GM21390 (cell line): ENCODE measurements around the gene TMPO.
"Not testable (repeated sequence)": the region's sequence is repeated elsewhere in the genome, so short reads cannot be mapped to it uniquely, and the experiment has no call there.

Source experiments
- ATAC-seq: cut with Tn5 transposase; IDR thresholded peaks from one replicate; pipeline ENCODE4 v1.9.1; 2021; ENCODE audit not compliant: unreplicated experiment

The TMPO gene, protein sequence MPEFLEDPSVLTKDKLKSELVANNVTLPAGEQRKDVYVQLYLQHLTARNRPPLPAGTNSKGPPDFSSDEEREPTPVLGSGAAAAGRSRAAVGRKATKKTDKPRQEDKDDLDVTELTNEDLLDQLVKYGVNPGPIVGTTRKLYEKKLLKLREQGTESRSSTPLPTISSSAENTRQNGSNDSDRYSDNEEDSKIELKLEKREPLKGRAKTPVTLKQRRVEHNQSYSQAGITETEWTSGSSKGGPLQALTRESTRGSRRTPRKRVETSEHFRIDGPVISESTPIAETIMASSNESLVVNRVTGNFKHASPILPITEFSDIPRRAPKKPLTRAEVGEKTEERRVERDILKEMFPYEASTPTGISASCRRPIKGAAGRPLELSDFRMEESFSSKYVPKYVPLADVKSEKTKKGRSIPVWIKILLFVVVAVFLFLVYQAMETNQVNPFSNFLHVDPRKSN

DNA sequence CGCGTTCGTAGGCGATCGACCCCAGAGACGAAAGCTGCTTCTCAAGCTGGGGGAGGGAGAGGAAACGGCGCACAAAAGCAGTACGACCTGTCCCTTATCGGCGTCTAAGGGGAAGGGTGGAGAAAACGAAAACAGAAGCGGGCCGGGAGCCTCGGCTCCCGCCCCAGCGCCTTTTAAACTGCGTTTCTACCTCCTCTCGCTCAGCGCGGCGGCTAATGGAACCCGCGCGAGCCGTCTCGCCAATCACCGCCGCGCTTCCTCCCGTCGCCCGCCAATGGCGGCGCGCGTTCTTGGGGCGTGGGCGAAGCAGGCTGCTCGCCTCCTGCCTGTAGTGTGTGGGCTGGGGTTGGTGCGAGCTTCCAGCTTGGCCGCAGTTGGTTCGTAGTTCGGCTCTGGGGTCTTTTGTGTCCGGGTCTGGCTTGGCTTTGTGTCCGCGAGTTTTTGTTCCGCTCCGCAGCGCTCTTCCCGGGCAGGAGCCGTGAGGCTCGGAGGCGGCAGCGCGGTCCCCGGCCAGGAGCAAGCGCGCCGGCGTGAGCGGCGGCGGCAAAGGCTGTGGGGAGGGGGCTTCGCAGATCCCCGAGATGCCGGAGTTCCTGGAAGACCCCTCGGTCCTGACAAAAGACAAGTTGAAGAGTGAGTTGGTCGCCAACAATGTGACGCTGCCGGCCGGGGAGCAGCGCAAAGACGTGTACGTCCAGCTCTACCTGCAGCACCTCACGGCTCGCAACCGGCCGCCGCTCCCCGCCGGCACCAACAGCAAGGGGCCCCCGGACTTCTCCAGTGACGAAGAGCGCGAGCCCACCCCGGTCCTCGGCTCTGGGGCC, at the start of gene TMPO:
TMPO (plus strand) TSS at position 304 of the 824 bp plus-strand sequence; CDS start at position 582, 278 bp downstream.
- ATAC-seq = peak; percentile 75

GRCh38 chr12:98465950-98466602, 49.3 kb upstream of the TMPO start:
- ATAC-seq = no peak

DNA sequence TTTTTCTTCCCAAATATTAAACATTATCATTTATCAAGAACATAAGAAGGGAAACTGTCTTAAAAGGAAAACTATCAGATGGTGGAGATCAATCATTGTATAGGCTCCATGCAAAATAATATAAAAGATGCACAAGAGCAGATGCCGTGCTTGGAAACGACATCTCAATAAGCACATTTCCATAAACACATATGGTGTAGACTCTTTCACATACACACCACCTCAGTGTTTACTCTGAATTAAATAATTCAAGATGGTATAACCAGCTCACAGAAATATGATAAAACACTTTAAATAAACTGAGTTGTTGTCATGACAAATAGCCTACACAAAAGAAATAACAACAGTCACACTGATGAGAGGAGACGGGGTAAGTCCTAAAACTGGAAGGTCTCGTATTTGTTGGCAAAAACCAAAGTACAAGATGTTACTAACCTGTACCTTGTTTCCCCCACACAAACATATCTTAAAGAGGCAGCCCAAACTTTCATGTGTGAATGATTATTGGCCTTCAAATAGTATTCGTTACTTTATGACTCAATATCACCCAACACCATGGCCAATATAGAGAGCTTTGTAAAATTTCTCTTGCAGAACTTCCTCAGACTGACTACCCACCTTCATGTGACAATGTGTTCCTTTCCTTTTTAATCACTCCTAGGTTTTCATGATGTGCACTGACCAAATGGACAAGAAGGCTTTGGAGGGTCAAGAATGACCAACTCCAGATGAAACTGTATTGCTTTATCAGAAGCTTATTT, 48.6 kb upstream of the TMPO start:
- no peak for ATAC-seq

- ATAC-seq = no peak
These were observed 46.3 kb upstream of the TMPO start for GRCh38 chr12:98469109-98469508.

- no peak for ATAC-seq
These were observed 44.8 kb upstream of the TMPO start for GRCh38 chr12:98470469-98471082.

DNA sequence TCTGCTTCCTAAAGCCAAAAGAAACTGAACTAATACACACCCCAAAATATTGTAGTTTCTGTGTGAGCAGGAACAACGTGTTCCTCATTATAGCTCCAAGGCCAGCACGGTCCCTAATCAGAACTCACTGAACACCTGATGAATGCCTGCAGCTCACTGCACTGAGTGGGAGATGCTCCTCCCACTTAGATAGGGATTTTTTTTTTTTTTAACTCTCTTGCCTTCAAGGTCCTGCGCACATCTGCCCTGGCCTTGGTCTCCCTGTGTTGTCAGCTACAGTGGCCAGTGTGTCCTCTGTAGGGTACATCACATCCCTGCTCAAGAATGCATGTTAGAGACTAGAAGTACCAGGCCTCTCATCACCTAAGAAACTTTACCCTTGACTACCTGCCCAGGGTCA, 44.3 kb upstream of the TMPO start:
- ATAC-seq = no peak

DNA sequence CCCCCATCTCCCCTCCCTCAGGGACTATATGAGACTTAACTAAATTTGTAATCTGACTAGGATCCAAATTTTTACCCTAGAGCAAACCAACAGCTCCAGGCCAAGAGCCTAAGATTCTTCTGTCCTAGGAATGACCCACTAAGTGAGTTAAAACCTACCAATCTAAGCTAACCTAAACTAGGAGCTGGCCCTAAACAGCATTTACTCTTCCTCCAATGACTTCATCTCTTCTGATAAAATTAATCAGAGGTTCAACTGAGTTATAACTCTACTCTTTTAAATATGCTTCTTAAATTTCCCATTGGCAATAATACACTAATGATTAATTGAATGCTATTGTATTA, 39.9 kb upstream of the TMPO start:
- no peak for ATAC-seq

- no peak for ATAC-seq
These were observed 36.8 kb upstream of the TMPO start for GRCh38 chr12:98478606-98479005.

GRCh38 chr12:98483621-98484503, 31.5 kb upstream of the TMPO start:
- ATAC-seq = no peak

DNA sequence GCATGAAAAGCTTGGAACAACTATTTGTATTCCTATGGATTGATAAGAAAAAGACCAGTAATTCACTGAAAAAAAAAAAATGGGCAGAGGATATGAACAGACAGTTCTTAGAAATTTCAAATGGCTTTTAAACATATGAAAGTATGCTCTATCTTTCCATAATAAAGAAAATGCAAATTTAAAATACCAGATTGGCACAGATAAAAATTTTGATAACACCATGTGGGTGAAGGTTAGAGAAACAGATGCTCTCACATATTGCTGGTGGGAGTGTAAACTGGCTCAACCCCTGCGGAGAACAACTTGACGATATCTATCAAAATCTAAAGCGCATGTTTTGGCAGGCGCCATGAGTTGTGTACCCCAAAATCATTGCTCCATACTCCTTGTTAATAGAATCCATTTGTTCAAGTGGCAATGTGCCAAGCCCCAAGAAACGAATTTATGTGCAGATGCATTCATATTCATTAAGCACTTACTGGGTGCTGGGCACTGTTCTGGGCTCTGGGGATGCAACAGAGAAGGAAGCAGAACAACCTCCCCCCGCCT, 29.5 kb upstream of the TMPO start:
- no peak for ATAC-seq

- ATAC-seq = not testable (repeated sequence)
These were observed 27.0 kb upstream of the TMPO start for GRCh38 chr12:98488416-98488815.

- ATAC-seq = no peak
These were observed 26.2 kb upstream of the TMPO start for GRCh38 chr12:98489176-98489575.

GRCh38 chr12:98490501-98491453, 24.6 kb upstream of the TMPO start:
- ATAC-seq = peak; percentile 87

DNA sequence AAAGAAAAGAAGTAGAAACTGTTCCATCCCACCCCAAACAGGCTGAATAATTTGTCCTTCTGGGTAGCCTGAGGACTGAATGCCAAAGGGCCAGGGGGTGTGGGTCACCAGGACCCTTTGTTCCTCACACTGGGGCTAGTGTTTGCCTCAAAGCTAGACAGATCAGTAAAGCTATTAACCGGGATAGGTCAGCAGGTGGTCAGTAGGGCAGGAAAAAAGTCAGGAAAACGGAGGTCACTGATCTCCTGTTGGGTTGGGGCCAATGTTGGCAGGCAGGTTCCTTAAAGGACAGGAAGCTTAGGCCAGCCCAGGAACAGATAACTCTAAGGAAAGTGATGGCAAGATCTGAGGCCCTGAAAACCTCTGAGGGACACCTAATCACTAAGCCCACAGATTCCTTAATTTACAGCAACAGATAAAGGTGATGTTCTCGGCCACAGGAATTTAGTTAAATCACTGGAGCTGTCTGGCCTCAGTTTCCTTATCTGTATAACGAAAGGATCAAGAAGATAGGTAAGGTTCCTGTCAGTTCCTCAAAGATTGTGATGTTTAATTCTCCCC, 22.7 kb upstream of the TMPO start:
- no peak for ATAC-seq

DNA sequence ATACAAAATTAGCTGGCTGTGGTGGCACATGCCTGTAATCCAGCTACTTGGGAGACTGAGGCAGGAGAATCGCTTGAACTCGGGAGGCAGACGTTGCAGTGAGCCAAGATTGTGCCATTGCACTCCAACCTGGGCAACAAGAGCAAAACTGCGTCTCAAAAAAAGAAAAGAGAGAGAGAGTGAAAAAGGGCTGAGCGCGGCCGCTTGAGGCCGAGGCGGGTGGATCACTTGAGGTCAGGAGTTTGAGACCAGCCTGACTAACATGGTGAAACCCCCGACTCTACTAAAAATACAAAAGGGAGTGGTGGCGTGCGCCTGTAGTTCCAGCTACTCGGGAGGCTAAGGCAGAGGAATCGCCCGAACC, 14.1 kb upstream of the TMPO start:
- ATAC-seq = not testable (repeated sequence)

DNA sequence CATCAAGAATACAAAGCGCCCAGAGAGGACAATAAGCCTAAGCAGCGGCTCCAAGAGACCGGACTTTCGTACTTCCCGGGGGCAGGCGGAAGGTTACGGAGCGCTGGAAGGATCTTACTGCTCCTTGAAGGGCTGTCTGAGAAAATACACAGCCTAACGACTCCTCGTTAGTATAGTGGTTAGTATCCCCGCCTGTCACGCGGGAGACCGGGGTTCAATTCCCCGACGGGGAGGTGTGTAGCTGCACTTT, 12.1 kb upstream of the TMPO start:
- ATAC-seq = peak; percentile 58

GRCh38 chr12:98503592-98504367, 11.6 kb upstream of the TMPO start:
- peak; percentile 77 for ATAC-seq

GRCh38 chr12:98504368-98504617, 11.1 kb upstream of the TMPO start:
- ATAC-seq = no peak
